GM12874 (cell line): Measurements from ENCODE around the gene GPR3.

ENCODE experiments used
- TF ChIP-seq, protein P1 (sequence below): IDR thresholded peaks from 2 replicates; pipeline ENCODE4 v1.5.1; 2011; ENCODE audit warnings: low read depth, mild to moderate bottlenecking, control low read depth, low read length, moderate library complexity; ENCODE audit not compliant: insufficient read depth

Gene GPR3

DNA sequence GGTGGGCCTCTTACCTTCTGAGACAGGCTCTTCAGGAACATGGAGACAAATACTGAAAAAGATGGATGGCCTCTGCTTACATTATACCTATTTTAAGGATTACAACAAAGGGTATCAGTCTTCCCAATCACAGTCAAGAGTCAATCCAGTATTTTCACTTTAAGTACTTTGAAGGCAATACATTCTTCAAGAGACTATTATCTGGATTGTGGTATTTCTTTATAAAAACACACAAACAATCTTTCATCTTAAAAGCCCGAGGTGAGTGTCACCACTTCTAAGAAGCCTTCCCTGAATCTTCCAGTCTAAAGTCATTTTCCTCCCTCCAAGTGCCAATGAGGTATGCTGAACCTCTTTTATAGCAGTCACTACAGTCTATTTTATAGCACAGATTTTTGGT, 52.2 kb downstream of the GPR3 start:
- TF ChIP-seq, protein P1, sequence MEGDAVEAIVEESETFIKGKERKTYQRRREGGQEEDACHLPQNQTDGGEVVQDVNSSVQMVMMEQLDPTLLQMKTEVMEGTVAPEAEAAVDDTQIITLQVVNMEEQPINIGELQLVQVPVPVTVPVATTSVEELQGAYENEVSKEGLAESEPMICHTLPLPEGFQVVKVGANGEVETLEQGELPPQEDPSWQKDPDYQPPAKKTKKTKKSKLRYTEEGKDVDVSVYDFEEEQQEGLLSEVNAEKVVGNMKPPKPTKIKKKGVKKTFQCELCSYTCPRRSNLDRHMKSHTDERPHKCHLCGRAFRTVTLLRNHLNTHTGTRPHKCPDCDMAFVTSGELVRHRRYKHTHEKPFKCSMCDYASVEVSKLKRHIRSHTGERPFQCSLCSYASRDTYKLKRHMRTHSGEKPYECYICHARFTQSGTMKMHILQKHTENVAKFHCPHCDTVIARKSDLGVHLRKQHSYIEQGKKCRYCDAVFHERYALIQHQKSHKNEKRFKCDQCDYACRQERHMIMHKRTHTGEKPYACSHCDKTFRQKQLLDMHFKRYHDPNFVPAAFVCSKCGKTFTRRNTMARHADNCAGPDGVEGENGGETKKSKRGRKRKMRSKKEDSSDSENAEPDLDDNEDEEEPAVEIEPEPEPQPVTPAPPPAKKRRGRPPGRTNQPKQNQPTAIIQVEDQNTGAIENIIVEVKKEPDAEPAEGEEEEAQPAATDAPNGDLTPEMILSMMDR, result no peak
